Transverse colon (tissue), 4 donors: ENCODE results near the gene DIPK1A.

Experiments
- CTCF ChIP-seq, 5 experiments: fragments of 200-600 bp in 3 of 5; fragments of 450-650 bp in 2 of 5; sonication (generic) in 3 of 5; IDR thresholded peaks; 1 replicate in 2 of 5; 2 replicates in 3 of 5; pipeline ENCODE4 v1.5.1; 2016 to 2017; ENCODE audit warnings: antibody characterized with exemption in 5 of 5, inconsistent platforms in 3 of 5, mild to moderate bottlenecking in 2 of 5, moderate library complexity in 1 of 5
- POLR2A ChIP-seq: fragments of 450-650 bp; IDR thresholded peaks from one replicate; pipeline ENCODE4 v1.6.1; 2016; ENCODE audit warnings: antibody characterized with exemption, mild to moderate bottlenecking, moderate library complexity
- POLR2AphosphoS5 ChIP-seq, 3 donors: sonication (generic); formaldehyde crosslinking; IDR thresholded peaks; one replicate each; pipeline ENCODE4 v1.6.1; 2016; ENCODE audit warnings: antibody characterized with exemption in 3 of 3

- TF ChIP-seq POLR2AphosphoS5 (IDR thresholded peaks at IDR 0.05), result no peak
- TF ChIP-seq CTCF (IDR thresholded peaks at IDR 0.05), result no peak
- TF ChIP-seq POLR2A, result no peak
Observed at GRCh38 chr1:92859400-92860039, 101.7 kb downstream of the DIPK1A start.
